GM12874 (cell line): ENCODE measurements around the gene PROK2.

Source experiments
- CTCF ChIP-seq: IDR thresholded peaks from 2 replicates; pipeline ENCODE4 v1.5.1; 2011; ENCODE audit warnings: low read depth, mild to moderate bottlenecking, control low read depth, low read length, moderate library complexity; ENCODE audit not compliant: insufficient read depth

PROK2 gene

GRCh38 chr3:71803248-71803647 lies 18.3 kb upstream of the PROK2 start:
- no peak for TF ChIP-seq CTCF

GRCh38 chr3:71801986-71802385 lies 17.0 kb upstream of the PROK2 start:
- TF ChIP-seq CTCF: no peak

GRCh38 chr3:71800023-71800422 lies 15.1 kb upstream of the PROK2 start:
- TF ChIP-seq CTCF: no peak

GRCh38 chr3:71797455-71797854 lies 12.5 kb upstream of the PROK2 start:
- no peak for TF ChIP-seq CTCF

DNA sequence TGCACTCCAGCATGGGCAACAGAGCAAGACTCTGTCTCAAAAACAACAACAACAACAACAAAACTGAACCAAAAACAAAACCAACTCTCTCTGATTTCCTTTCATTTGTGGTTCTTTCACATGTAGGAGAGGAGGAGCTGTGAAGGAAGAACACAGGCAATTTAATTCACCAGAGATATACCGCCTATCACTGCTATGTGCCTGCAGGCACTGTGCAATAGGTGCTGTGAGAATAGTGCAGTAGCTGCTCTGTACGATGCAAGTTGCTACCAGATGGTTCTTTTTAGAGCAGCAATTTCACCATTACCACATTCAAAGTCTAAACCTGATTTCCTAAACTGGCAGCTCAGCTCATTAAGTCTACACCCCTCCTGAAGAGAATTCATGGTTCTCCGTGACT lies 11.3 kb upstream of the PROK2 start:
- no peak for TF ChIP-seq CTCF

DNA sequence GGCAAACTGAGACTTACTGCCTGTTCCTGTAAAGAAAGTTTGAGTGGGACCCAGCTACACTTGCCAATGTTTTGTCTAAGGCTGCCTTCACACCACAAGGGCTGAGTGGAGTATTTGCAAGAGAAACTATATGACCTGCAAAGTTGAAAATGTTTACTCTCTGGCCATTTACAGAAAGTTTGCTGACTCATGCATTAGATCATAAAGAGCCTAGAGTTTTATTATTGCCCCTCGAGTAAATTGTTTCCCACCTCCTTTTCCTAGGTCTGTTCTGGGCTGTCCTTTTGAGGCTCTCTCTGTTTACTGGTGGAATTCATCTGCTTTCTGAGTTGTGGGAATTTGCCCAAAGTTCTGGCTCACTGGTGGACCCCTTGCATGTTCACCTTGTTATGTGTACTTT lies 6.7 kb upstream of the PROK2 start:
- TF ChIP-seq CTCF: no peak

- no peak for TF ChIP-seq CTCF
These were observed 5.0 kb upstream of the PROK2 start for GRCh38 chr3:71789922-71790321.

- TF ChIP-seq CTCF: no peak
These were observed 3.0 kb upstream of the PROK2 start for GRCh38 chr3:71787851-71788405.
